Activated T-cell treated with anti-CD3 and anti-CD28 coated beads for 48 hours (primary cell): Measurements from ENCODE around the gene CHST4.
"Not testable (repeated sequence)": the region's sequence is repeated elsewhere in the genome, so short reads cannot be mapped to it uniquely, and the experiment has no call there.

Experiments
- DNase-seq: peaks from one replicate; pipeline ENCODE4 v3.0.0-alpha.2; 2020; ENCODE audit warnings: low read depth

The CHST4 gene

GRCh38 chr16:71570144-71570543 is 43.9 kb downstream of the CHST4 start:
- DNase-seq, result no peak

- DNase-seq, result no peak
These were observed 46.4 kb downstream of the CHST4 start for GRCh38 chr16:71572497-71573116.

GRCh38 chr16:71573387-71574094 is 47.3 kb downstream of the CHST4 start:
- no peak for DNase-seq

GRCh38 chr16:71574702-71575101 is 48.5 kb downstream of the CHST4 start:
- DNase-seq, result no peak

GRCh38 chr16:71576971-71577370 is 50.7 kb downstream of the CHST4 start, which contains the start of gene TAT:
TSS of gene TAT (minus strand) at chr16:71577092. CDS start at chr16:71576415, 677 bp downstream.
- no peak for DNase-seq

GRCh38 chr16:71582553-71582848 is 56.3 kb downstream of the CHST4 start:
- not testable (repeated sequence) for DNase-seq

- no peak for DNase-seq
These were observed 58.5 kb downstream of the CHST4 start for GRCh38 chr16:71584543-71585317.

- DNase-seq, result no peak
These were observed 59.1 kb downstream of the CHST4 start for GRCh38 chr16:71585318-71585703.
